HepG2 (cell line): ENCODE data around the gene SCN9A.
"Not testable (repeated sequence)": the region's sequence is repeated elsewhere in the genome, so short reads cannot be mapped to it uniquely, and the experiment has no call there.

Experiments used
- EZH2 ChIP-seq: conservative IDR thresholded peaks from 2 replicates; pipeline ENCODE4 v1.6.1; 2012; ENCODE audit warnings: mild to moderate bottlenecking, low read depth, low read length, moderate library complexity
- FOXA3 ChIP-seq: IDR thresholded peaks from 2 replicates; pipeline ENCODE4 v1.6.1; 2016; ENCODE audit warnings: missing genetic modification reagents, missing compliant biosample characterization
- POLR2A ChIP-seq, 2 experiments: IDR thresholded peaks; 2 replicates each; pipeline ENCODE4 v1.6.1; 2011; ENCODE audit warnings: low read depth in 2 of 2, low read length in 2 of 2, mild to moderate bottlenecking in 1 of 2, moderate library complexity in 1 of 2; ENCODE audit not compliant: insufficient read depth in 1 of 2
- SMAD1 ChIP-seq: sonication (generic); formaldehyde crosslinking; IDR thresholded peaks from 2 replicates; pipeline ENCODE4 v1.4.0; 2020; ENCODE audit warnings: missing genetic modification reagents, low read depth, mild to moderate bottlenecking, borderline replicate concordance
- SNAPC5 ChIP-seq: sonication (generic); formaldehyde crosslinking; IDR thresholded peaks from 2 replicates; pipeline ENCODE4 v1.8.1; 2023; ENCODE audit warnings: mild to moderate bottlenecking, missing genetic modification reagents, borderline replicate concordance
- SP1 ChIP-seq, 2 experiments: fragments of 450-650 bp in 1 of 2; sonication (generic) in 1 of 2; formaldehyde crosslinking in 1 of 2; IDR thresholded peaks; 2 replicates each; pipeline versions ENCODE4 v1.4.0 to v1.6.1; 2016 to 2020; ENCODE audit warnings: missing genetic modification reagents in 1 of 2
- SRF ChIP-seq: IDR thresholded peaks from 2 replicates; pipeline ENCODE4 v1.6.1; 2011; ENCODE audit warnings: mild to moderate bottlenecking, low read depth, low read length, moderate library complexity
- SRSF1 ChIP-seq: fragments of 200-400 bp; formaldehyde crosslinking; optimal IDR thresholded peaks from 2 replicates; pipeline ENCODE3; 2017; ENCODE audit warnings: mild to moderate bottlenecking, low read depth, low read length, moderate library complexity
- TEAD3 ChIP-seq: optimal IDR thresholded peaks from 2 replicates; pipeline ENCODE3; 2016; ENCODE audit warnings: borderline replicate concordance
- TGIF2 ChIP-seq: IDR thresholded peaks from 2 replicates; pipeline ENCODE4 v1.6.1; 2016; ENCODE audit warnings: control low read depth, missing compliant biosample characterization
- USF2 ChIP-seq, 2 experiments: sonication (generic) in 1 of 2; formaldehyde crosslinking in 1 of 2; IDR thresholded peaks; 2 replicates each; pipeline versions ENCODE4 v1.5.1 to v1.6.1; 2011 to 2020; ENCODE audit warnings: borderline replicate concordance in 1 of 2, low read depth in 1 of 2, low read length in 1 of 2, mild to moderate bottlenecking in 1 of 2, missing genetic modification reagents in 1 of 2, moderate library complexity in 1 of 2
- ZNF282 ChIP-seq: fragments of 450-650 bp; IDR thresholded peaks from 2 replicates; pipeline ENCODE4 v1.6.1; 2018; ENCODE audit not compliant: partially characterized antibody

GRCh38 chr2:166206153-166206552 is 169.6 kb downstream of the SCN9A start:
- TF ChIP-seq TEAD3 (CRISPR knock-in tag); SRF; SRSF1; SMAD1; ZNF282; POLR2A (IDR thresholded peaks at IDR 0.05; ENCODE audit: insufficient read depth in 1 of 2, low read depth in 2 of 2, low read length in 2 of 2); FOXA3 (CRISPR knock-in tag); TGIF2 (CRISPR knock-in tag); USF2 (IDR thresholded peaks at IDR 0.05; ENCODE audit: low read depth, low read length); USF2 (CRISPR knock-in tag; IDR thresholded peaks at IDR 0.05; ENCODE audit: borderline replicate concordance); SNAPC5 (CRISPR knock-in tag); SP1 (IDR thresholded peaks at IDR 0.05); SP1 (CRISPR knock-in tag; IDR thresholded peaks at IDR 0.05); EZH2: not testable (repeated sequence)
